Neural cell (in vitro differentiated cells): Measurements from ENCODE around the gene ZMYND11. TPM values are rescaled to one million over a fixed set of nuclear protein-coding genes. Genes with fewer than 3 reads are reported as not detected.

ENCODE experiments used
- H2AFZ ChIP-seq: fragments of 200-600, 300-800 bp; sonication (generic), shearing (Covaris generic); 2 replicates; pipeline ENCODE4 v1.6.0; 2014; ENCODE audit warnings: low read depth, mild to moderate bottlenecking, antibody characterized with exemption, low read length, moderate library complexity
- H3F3A ChIP-seq: fragments of 200-600 bp; shearing (Covaris generic); 2 replicates; pipeline ENCODE4 v1.6.1; 2016; ENCODE audit warnings: mild to moderate bottlenecking, moderate library complexity, mixed read lengths, antibody characterized with exemption, low read length; ENCODE audit not compliant: insufficient read depth, poor library complexity, severe bottlenecking
- H3K27ac ChIP-seq: fragments of 200-600, 300-800 bp; sonication (generic), shearing (Covaris generic); 2 replicates; pipeline ENCODE4 v1.5.1; 2014; ENCODE audit warnings: mild to moderate bottlenecking, low read length, moderate library complexity
- H3K27me3 ChIP-seq: fragments of 300-800, 200-600 bp; sonication (generic), shearing (Covaris generic); 2 replicates; pipeline ENCODE4 v1.6.0; 2014; ENCODE audit warnings: mild to moderate bottlenecking, low read depth, low read length, moderate library complexity; ENCODE audit not compliant: insufficient read depth
- H3K36me3 ChIP-seq: fragments of 300-800, 200-600 bp; sonication (generic), shearing (Covaris generic); 2 replicates; pipeline ENCODE4 v1.5.1; 2014; ENCODE audit warnings: mild to moderate bottlenecking, antibody characterized with exemption, low read length, moderate library complexity; ENCODE audit not compliant: insufficient read depth
- H3K4me2 ChIP-seq: fragments of 300-800, 200-600 bp; sonication (generic), shearing (Covaris generic); 2 replicates; pipeline ENCODE4 v1.6.0; 2014; ENCODE audit warnings: mild to moderate bottlenecking, low read length
- H3K4me3 ChIP-seq: fragments of 300-800, 200-600 bp; sonication (generic), shearing (Covaris generic); 2 replicates; pipeline ENCODE4 v1.5.1; 2014; ENCODE audit warnings: mild to moderate bottlenecking, low read length, moderate library complexity
- H3K79me2 ChIP-seq: fragments of 200-600 bp; shearing (Covaris generic); replicated peaks from 2 replicates; pipeline ENCODE4 v1.6.0; 2014; ENCODE audit warnings: mild to moderate bottlenecking, low read length, moderate library complexity; ENCODE audit not compliant: insufficient read depth
- H3K9ac ChIP-seq: fragments of 300-800, 200-600 bp; sonication (generic), shearing (Covaris generic); 2 replicates; pipeline ENCODE4 v1.6.1; 2016; ENCODE audit warnings: mild to moderate bottlenecking, low read length, mixed read lengths
- H3K9me2 ChIP-seq: fragments of 200-600 bp; shearing (Covaris generic); 2 replicates; pipeline ENCODE4 v1.6.1; 2016; ENCODE audit warnings: mild to moderate bottlenecking, low read length, mixed read lengths; ENCODE audit not compliant: insufficient read depth
- H3K9me3 ChIP-seq: fragments of 200-600, 300-800 bp; sonication (generic), shearing (Covaris generic); 2 replicates; pipeline ENCODE4 v1.6.1; 2016; ENCODE audit warnings: mild to moderate bottlenecking, mixed run types, low read length, moderate library complexity, mixed read lengths
- H4K20me1 ChIP-seq: fragments of 200-600 bp; shearing (Covaris generic); 2 replicates; pipeline ENCODE4 v1.6.1; 2016; ENCODE audit warnings: mild to moderate bottlenecking, mixed run types; ENCODE audit not compliant: insufficient read depth
- CTCF ChIP-seq: fragments of 450-650 bp; IDR thresholded peaks from 2 replicates; pipeline ENCODE4 v1.5.1; 2014; ENCODE audit warnings: antibody characterized with exemption, mild to moderate bottlenecking, moderate library complexity; ENCODE audit not compliant: poor library complexity, severe bottlenecking
- EP300 ChIP-seq: fragments of 450-650 bp; conservative IDR thresholded peaks from 2 replicates; pipeline ENCODE4 v1.6.1; 2014; ENCODE audit warnings: antibody characterized with exemption, mild to moderate bottlenecking, moderate library complexity; ENCODE audit not compliant: poor library complexity, severe bottlenecking
- EZH2 ChIP-seq: fragments of 200-600, 300-800 bp; shearing (Covaris generic), sonication (generic); IDR thresholded peaks from 2 replicates; pipeline ENCODE4 v1.6.1; 2014; ENCODE audit warnings: antibody characterized with exemption, low read length, borderline replicate concordance, mild to moderate bottlenecking; ENCODE audit not compliant: insufficient read depth, poor library complexity, severe bottlenecking
- TAF1 ChIP-seq: IDR thresholded peaks from 2 replicates; pipeline ENCODE4 v1.6.1; 2012; ENCODE audit warnings: low read depth
- polyA plus RNA-seq: library from polyadenylated mRNA; depleted of rRNA; stranded (reverse); fragments of >200 nt; gene quantifications from 2 replicates; pipeline ENCODE4 v1.2.3, GENCODE V29; 2014
- TF ChIP-seq, protein P1 (sequence below): IDR thresholded peaks from 2 replicates; pipeline ENCODE4 v1.6.1; 2012; ENCODE audit warnings: borderline replicate concordance

The ZMYND11 gene
- polyA plus RNA-seq, 1 donor from 2014 or later = 122 TPM

DNA sequence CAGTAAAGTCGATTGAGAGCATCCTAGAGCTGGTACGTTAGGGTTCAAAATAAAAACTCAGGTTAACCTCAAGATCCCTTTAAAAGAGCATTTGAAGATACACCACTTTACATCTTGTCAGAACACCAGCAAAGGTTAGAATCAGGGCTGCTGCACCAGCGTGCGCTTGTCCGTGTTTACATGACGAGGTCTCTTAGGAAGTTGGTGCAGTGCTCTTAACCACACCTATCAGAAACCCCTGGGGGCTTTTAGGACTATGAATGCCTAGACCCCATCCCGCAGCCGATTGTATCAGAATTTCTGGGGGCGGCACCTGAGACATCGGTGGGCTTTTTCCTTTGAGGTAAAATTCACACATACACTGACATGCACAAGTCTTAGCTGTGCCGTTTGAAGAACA lies 97.6 kb downstream of the ZMYND11 start:
- Histone ChIP-seq H3K9me2 (no peaks in the 10 kb centered on the region), H3K79me2 (no peaks in the 10 kb centered on the region), H3K4me3 (no peak overlapping the region), H3F3A (no peaks in the 10 kb centered on the region), H3K36me3 (no peaks in the 10 kb centered on the region), H3K27ac (no peak overlapping the region), H2AFZ (no peak overlapping the region), H4K20me1 (no peaks in the 10 kb centered on the region), H3K9ac (no peak overlapping the region), H3K9me3 (no peaks in the 10 kb centered on the region), H3K27me3 (no peaks in the 10 kb centered on the region), H3K4me2 (no peak overlapping the region)
- TF ChIP-seq, protein P1, sequence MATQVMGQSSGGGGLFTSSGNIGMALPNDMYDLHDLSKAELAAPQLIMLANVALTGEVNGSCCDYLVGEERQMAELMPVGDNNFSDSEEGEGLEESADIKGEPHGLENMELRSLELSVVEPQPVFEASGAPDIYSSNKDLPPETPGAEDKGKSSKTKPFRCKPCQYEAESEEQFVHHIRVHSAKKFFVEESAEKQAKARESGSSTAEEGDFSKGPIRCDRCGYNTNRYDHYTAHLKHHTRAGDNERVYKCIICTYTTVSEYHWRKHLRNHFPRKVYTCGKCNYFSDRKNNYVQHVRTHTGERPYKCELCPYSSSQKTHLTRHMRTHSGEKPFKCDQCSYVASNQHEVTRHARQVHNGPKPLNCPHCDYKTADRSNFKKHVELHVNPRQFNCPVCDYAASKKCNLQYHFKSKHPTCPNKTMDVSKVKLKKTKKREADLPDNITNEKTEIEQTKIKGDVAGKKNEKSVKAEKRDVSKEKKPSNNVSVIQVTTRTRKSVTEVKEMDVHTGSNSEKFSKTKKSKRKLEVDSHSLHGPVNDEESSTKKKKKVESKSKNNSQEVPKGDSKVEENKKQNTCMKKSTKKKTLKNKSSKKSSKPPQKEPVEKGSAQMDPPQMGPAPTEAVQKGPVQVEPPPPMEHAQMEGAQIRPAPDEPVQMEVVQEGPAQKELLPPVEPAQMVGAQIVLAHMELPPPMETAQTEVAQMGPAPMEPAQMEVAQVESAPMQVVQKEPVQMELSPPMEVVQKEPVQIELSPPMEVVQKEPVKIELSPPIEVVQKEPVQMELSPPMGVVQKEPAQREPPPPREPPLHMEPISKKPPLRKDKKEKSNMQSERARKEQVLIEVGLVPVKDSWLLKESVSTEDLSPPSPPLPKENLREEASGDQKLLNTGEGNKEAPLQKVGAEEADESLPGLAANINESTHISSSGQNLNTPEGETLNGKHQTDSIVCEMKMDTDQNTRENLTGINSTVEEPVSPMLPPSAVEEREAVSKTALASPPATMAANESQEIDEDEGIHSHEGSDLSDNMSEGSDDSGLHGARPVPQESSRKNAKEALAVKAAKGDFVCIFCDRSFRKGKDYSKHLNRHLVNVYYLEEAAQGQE = no peak

DNA sequence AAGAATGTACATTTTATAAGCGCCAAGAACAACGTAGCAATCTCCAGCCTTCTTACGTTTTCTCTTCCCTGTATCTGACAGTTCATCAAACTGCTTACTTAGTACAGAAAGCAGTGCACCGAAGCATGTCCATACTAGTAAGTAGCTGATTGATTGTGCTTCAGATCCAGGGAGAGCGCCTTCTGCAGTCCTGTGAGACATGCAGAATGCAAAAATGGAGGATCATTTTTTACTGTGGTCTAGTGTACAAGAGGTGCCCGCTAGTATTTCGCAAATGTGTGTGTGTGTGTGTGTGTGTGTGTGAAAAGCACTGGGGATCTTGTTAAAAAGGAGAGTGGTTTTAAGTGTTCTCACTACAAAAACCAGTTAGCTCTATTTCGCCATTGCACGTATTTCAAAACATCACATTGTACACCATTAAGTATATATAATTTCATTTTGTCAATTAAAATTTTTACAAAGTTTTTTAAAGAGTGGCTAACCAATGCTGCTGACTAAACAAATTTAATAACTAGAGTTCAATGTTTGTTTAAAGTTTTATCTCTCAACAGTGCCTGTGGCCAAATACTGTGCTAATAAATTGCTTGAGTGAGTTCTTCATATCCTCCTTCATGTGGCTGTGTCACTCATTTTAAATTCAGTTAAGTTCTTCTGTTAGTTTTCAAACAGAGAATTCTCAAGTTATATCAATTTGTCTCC lies 99.6 kb downstream of the ZMYND11 start:
- Histone ChIP-seq H3K27me3 (no peaks in the 10 kb centered on the region), H3F3A (no peaks in the 10 kb centered on the region), H3K9me2 (no peaks in the 10 kb centered on the region), H4K20me1 (no peaks in the 10 kb centered on the region), H3K9ac (no peak overlapping the region), H3K36me3 (no peaks in the 10 kb centered on the region), H3K4me3 (no peak overlapping the region), H2AFZ (no peak overlapping the region), H3K27ac (no peak overlapping the region), H3K79me2 (no peaks in the 10 kb centered on the region), H3K9me3 (no peaks in the 10 kb centered on the region), H3K4me2 (no peak overlapping the region)
- TF ChIP-seq EZH2 (no peak), CTCF (peak; percentile 14)

DNA sequence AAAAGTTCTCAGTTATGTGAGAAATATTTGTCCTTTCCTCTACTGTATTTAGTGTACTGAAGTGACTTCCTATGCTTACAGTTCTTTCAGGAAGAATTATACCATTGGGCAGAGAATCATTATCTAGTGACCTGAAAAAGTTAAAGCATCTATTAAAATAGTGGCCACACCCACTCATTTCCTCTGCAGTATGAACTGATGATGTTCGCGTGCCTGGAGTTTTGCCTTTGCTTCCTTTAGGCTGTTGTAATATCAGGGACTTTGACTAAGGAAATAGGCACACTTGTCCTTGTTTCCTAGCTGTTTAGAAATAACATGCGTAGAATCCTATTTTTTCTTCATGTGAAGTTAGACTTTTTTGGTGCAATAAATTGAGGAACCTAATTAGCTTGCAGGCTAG lies 100.7 kb downstream of the ZMYND11 start:
- H3K79me2 ChIP-seq = no peaks in the 10 kb centered on the region

More for the DNA sequence above, 100.7 kb downstream of the ZMYND11 start:
- H4K20me1 ChIP-seq = no peaks in the 10 kb centered on the region
- no peaks in the 10 kb centered on the region for H3K27me3 ChIP-seq
- no peaks in the 10 kb centered on the region for H3F3A ChIP-seq
- no peak overlapping the region for H3K27ac ChIP-seq
- TF ChIP-seq, protein P1 = no peak
- TF ChIP-seq CTCF = no peak
- TF ChIP-seq TAF1 = no peak
- TF ChIP-seq EP300 = no peak
- no peaks in the 10 kb centered on the region for H3K9me2 ChIP-seq
- no peak overlapping the region for H3K9ac ChIP-seq
- H3K4me3 ChIP-seq = no peak overlapping the region
- H3K9me3 ChIP-seq = no peaks in the 10 kb centered on the region
- H2AFZ ChIP-seq = no peak overlapping the region
- H3K4me2 ChIP-seq = no peak overlapping the region
- no peaks in the 10 kb centered on the region for H3K36me3 ChIP-seq
